Limb (tissue), 2 donors: Measurements from ENCODE around the gene IGSF21.
"Not testable (repeated sequence)": the region's sequence is repeated elsewhere in the genome, so short reads cannot be mapped to it uniquely, and the experiment has no call there.

Experiments
- DNase-seq, 2 donors: peaks; one replicate each; pipeline ENCODE4 v3.0.0-alpha.2; 2016; ENCODE audit errors: extremely low spot score in 2 of 2

Gene IGSF21

GRCh38 chr1:18396247-18396980 lies 288.8 kb downstream of the IGSF21 start:
- DNase-seq, result no peak

- DNase-seq, result no peak
Observed at GRCh38 chr1:18397641-18398040, 290.0 kb downstream of the IGSF21 start.

GRCh38 chr1:18398791-18399530 lies 291.4 kb downstream of the IGSF21 start:
- DNase-seq, result no peak

GRCh38 chr1:18400347-18401102 lies 292.9 kb downstream of the IGSF21 start:
- DNase-seq, result no peak

GRCh38 chr1:18401921-18402320 lies 294.3 kb downstream of the IGSF21 start:
- no peak for DNase-seq

- DNase-seq, result no peak
Observed at GRCh38 chr1:18404460-18404859, 296.9 kb downstream of the IGSF21 start.

GRCh38 chr1:18407166-18408045 lies 299.8 kb downstream of the IGSF21 start:
- DNase-seq, result no peak

- DNase-seq, result no peak
Observed at GRCh38 chr1:18408656-18409370, 301.2 kb downstream of the IGSF21 start.

GRCh38 chr1:18409609-18410237 lies 302.1 kb downstream of the IGSF21 start:
- DNase-seq, result no peak

GRCh38 chr1:18410407-18410806 lies 302.8 kb downstream of the IGSF21 start:
- DNase-seq, result no peak

- DNase-seq, result no peak
Observed at GRCh38 chr1:18411321-18411720, 303.7 kb downstream of the IGSF21 start.

GRCh38 chr1:18411820-18412641 lies 304.4 kb downstream of the IGSF21 start:
- DNase-seq, result no peak

GRCh38 chr1:18412882-18413353 lies 305.3 kb downstream of the IGSF21 start:
- DNase-seq, result no peak

- DNase-seq, result no peak
Observed at GRCh38 chr1:18413541-18414305, 306.1 kb downstream of the IGSF21 start.

- no peak for DNase-seq
Observed at GRCh38 chr1:18414321-18414720, 306.7 kb downstream of the IGSF21 start.

- DNase-seq, result no peak
Observed at GRCh38 chr1:18414872-18415447, 307.4 kb downstream of the IGSF21 start.

GRCh38 chr1:18415448-18416027 lies 307.9 kb downstream of the IGSF21 start:
- no peak for DNase-seq

GRCh38 chr1:18416126-18416525 lies 308.5 kb downstream of the IGSF21 start:
- not testable (repeated sequence) for DNase-seq
